HCT116 (cell line): ENCODE data around the gene RNU7-1. TPM values are rescaled to one million over a fixed set of nuclear protein-coding genes. Genes with fewer than 3 reads are reported as not detected.

Experiments
- ATAC-seq: fragments of 200-7000 bp; cut with Tn5 transposase; 2 replicates; pipeline ENCODE4 v1.9.1; 2020; ENCODE audit warnings: mild to moderate bottlenecking, moderate library complexity
- BruUV-seq: library from RNA; stranded (reverse); fragments of 400-500 nt; replicated peaks from 2 replicates; lab custom pipeline; 2021; lab: Mats Ljungman, UMichigan
- CTCF ChIA-PET: fragments of 300-600 bp; sonication (Branson Sonifier 250); formaldehyde crosslinking; loops from one replicate; lab custom pipeline; 2021; ENCODE audit warnings: antibody characterized with exemption; lab: Charles Lee
- POLR2A ChIA-PET: fragments of 300-600, 350-600 bp; sonication (Branson Sonifier 250); formaldehyde crosslinking; loops from one replicate; lab custom pipeline; 2021; ENCODE audit warnings: antibody characterized with exemption; lab: Charles Lee
- RAD21 ChIA-PET, 2 experiments: fragments of 300-600 bp; sonication (Branson Sonifier 250); formaldehyde crosslinking; loops; one replicate each; lab custom pipeline; 2023; ENCODE audit warnings: low total read pairs in 2 of 2; ENCODE audit not compliant: uncharacterized antibody in 2 of 2, unreplicated experiment in 2 of 2, low non-redundant PET in 1 of 2; lab: Charles Lee
- DNase-seq: peaks from one replicate; pipeline ENCODE4 v3.0.0-alpha.2; 2010; ENCODE audit warnings: low read depth, low spot score
- H2AFZ ChIP-seq: fragments of 200-600 bp; shearing (Covaris generic), sonication (generic); 2 replicates; pipeline ENCODE4 v1.6.1; 2017; ENCODE audit warnings: low read depth, mixed run types, mixed read lengths, antibody characterized with exemption, low read length; ENCODE audit not compliant: poor library complexity, severe bottlenecking
- H3K27ac ChIP-seq: 2 replicates; pipeline ENCODE4 v1.5.1; 2012; ENCODE audit warnings: low read depth, low read length
- H3K27me3 ChIP-seq: fragments of 200-600 bp; sonication (generic); 2 replicates; pipeline ENCODE4 v1.6.1; 2016; ENCODE audit warnings: mixed run types, low read length, mixed read lengths; ENCODE audit not compliant: insufficient read depth
- H3K36me3 ChIP-seq, 2 experiments: fragments of 200-500 bp in 1 of 2; fragments of 200-600 bp in 1 of 2; sonication (Bioruptor generic) in 1 of 2; sonication (generic) in 1 of 2; 2 replicates each; pipeline versions ENCODE4 v1.5.1 to v1.6.1; 2014 to 2016; ENCODE audit warnings: low read length in 2 of 2, inconsistent platforms in 1 of 2, mixed read lengths in 1 of 2, mixed run types in 1 of 2; ENCODE audit not compliant: insufficient read depth in 2 of 2, control insufficient read depth in 1 of 2
- H3K4me1 ChIP-seq, 2 experiments: fragments of 200-600 bp in 1 of 2; sonication (generic) in 1 of 2; 2 replicates each; pipeline versions ENCODE4 v1.5.1 to v1.6.1; 2012 to 2017; ENCODE audit warnings: low read length in 2 of 2, inconsistent platforms in 1 of 2, mild to moderate bottlenecking in 1 of 2, mixed read lengths in 1 of 2, mixed run types in 1 of 2, moderate library complexity in 1 of 2; ENCODE audit not compliant: insufficient read depth in 2 of 2, control insufficient read depth in 1 of 2
- H3K4me2 ChIP-seq: fragments of 200-600 bp; sonication (generic); 2 replicates; pipeline ENCODE4 v1.6.1; 2017; ENCODE audit warnings: mixed run types, low read length, mixed read lengths
- H3K4me3 ChIP-seq, 2 experiments: fragments of 200-600 bp in 1 of 2; sonication (generic) in 1 of 2; replicated peaks in 1 of 2; 2 replicates each; pipeline ENCODE4 v1.5.1; 2011 to 2016; ENCODE audit warnings: low read length in 2 of 2, control low read depth in 1 of 2, low read depth in 1 of 2, mild to moderate bottlenecking in 1 of 2, mixed read lengths in 1 of 2, mixed run types in 1 of 2
- H3K79me2 ChIP-seq: fragments of 200-600 bp; sonication (generic); 2 replicates; pipeline ENCODE4 v1.6.1; 2017; ENCODE audit warnings: mild to moderate bottlenecking, mixed run types, low read length, moderate library complexity, mixed read lengths; ENCODE audit not compliant: insufficient read depth
- H3K9ac ChIP-seq: fragments of 200-600 bp; sonication (generic); 2 replicates; pipeline ENCODE4 v1.6.1; 2016; ENCODE audit warnings: low read length, mixed read lengths
- H3K9me2 ChIP-seq: fragments of 200-600 bp; sonication (generic), shearing (Covaris generic); 2 replicates; pipeline ENCODE4 v1.6.1; 2017; ENCODE audit warnings: mixed run types, mild to moderate bottlenecking, moderate library complexity; ENCODE audit not compliant: insufficient read depth
- H3K9me3 ChIP-seq, 2 experiments: fragments of 200-500 bp in 1 of 2; fragments of 200-600 bp in 1 of 2; sonication (Bioruptor generic) in 1 of 2; sonication (generic) in 1 of 2; 2 replicates each; pipeline ENCODE4 v1.6.1; 2014 to 2017; ENCODE audit warnings: low read length in 2 of 2, mixed read lengths in 2 of 2, inconsistent platforms in 1 of 2, low read depth in 1 of 2, mild to moderate bottlenecking in 1 of 2, mixed run types in 1 of 2, moderate library complexity in 1 of 2; ENCODE audit not compliant: control insufficient read depth in 1 of 2, insufficient read depth in 1 of 2
- H4K20me1 ChIP-seq: fragments of 200-600 bp; sonication (generic), shearing (Covaris generic); 2 replicates; pipeline ENCODE4 v1.6.1; 2017; ENCODE audit warnings: mixed run types, mild to moderate bottlenecking, moderate library complexity; ENCODE audit not compliant: insufficient read depth
- RAD21 ChIP-seq: IDR thresholded peaks from 2 replicates; pipeline ENCODE4 v1.6.1; 2012; ENCODE audit warnings: low read depth, mild to moderate bottlenecking
- YY1 ChIP-seq: IDR thresholded peaks from 2 replicates; pipeline ENCODE4 v1.6.1; 2011; ENCODE audit warnings: low read length, low read depth, moderate library complexity, mild to moderate bottlenecking; ENCODE audit not compliant: insufficient replicate concordance; ENCODE audit errors: extremely low read depth
- intact Hi-C: fragments of 100-400 bp; cut with micrococcal nuclease; formaldehyde crosslinking; loops from 2 replicates; pipeline ENCODE4 v1.10.0; 2022
- total RNA-seq: library from RNA; stranded (reverse); gene quantifications from one replicate; pipeline ENCODE4 v1.2.1, GENCODE V29; 2021; ENCODE audit not compliant: unreplicated experiment
- TF ChIP-seq, protein P1 (sequence below): IDR thresholded peaks from 2 replicates; pipeline ENCODE4 v1.6.1; 2012; ENCODE audit warnings: low read depth
- TF ChIP-seq, protein P2 (sequence below): IDR thresholded peaks from 2 replicates; pipeline ENCODE4 v1.6.1; 2011; ENCODE audit warnings: mild to moderate bottlenecking, low read length, moderate library complexity; ENCODE audit not compliant: insufficient replicate concordance; ENCODE audit errors: extremely low read depth

Gene RNU7-1
- total RNA-seq, 1 experiment from 2014 or later: not detected

DNA sequence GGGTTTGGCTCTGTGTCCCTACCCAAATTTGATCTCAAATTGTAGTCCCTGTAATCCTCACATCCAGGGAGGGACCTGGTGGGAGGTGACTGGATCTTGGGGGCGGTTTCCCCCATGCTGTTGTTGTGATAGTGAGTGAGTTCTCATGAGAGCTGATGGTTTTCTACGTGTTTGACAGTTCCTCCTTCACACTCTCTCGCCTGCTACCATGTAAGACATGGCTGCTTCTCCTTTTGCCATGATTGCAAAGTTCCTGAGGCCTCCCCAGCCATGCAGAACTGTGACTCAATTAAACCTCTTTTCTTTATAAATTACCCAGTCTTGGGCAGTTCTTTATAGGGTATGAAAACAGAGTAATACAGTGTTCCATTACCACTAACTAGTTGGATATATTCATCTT, 49.3 kb upstream of the RNU7-1 start:
- RAD21 ChIA-PET: no interaction called here
- CTCF ChIA-PET: no interaction called here
- TF ChIP-seq, protein P1, sequence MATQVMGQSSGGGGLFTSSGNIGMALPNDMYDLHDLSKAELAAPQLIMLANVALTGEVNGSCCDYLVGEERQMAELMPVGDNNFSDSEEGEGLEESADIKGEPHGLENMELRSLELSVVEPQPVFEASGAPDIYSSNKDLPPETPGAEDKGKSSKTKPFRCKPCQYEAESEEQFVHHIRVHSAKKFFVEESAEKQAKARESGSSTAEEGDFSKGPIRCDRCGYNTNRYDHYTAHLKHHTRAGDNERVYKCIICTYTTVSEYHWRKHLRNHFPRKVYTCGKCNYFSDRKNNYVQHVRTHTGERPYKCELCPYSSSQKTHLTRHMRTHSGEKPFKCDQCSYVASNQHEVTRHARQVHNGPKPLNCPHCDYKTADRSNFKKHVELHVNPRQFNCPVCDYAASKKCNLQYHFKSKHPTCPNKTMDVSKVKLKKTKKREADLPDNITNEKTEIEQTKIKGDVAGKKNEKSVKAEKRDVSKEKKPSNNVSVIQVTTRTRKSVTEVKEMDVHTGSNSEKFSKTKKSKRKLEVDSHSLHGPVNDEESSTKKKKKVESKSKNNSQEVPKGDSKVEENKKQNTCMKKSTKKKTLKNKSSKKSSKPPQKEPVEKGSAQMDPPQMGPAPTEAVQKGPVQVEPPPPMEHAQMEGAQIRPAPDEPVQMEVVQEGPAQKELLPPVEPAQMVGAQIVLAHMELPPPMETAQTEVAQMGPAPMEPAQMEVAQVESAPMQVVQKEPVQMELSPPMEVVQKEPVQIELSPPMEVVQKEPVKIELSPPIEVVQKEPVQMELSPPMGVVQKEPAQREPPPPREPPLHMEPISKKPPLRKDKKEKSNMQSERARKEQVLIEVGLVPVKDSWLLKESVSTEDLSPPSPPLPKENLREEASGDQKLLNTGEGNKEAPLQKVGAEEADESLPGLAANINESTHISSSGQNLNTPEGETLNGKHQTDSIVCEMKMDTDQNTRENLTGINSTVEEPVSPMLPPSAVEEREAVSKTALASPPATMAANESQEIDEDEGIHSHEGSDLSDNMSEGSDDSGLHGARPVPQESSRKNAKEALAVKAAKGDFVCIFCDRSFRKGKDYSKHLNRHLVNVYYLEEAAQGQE: no peak
- no peak for TF ChIP-seq YY1
- TF ChIP-seq, protein P2, sequence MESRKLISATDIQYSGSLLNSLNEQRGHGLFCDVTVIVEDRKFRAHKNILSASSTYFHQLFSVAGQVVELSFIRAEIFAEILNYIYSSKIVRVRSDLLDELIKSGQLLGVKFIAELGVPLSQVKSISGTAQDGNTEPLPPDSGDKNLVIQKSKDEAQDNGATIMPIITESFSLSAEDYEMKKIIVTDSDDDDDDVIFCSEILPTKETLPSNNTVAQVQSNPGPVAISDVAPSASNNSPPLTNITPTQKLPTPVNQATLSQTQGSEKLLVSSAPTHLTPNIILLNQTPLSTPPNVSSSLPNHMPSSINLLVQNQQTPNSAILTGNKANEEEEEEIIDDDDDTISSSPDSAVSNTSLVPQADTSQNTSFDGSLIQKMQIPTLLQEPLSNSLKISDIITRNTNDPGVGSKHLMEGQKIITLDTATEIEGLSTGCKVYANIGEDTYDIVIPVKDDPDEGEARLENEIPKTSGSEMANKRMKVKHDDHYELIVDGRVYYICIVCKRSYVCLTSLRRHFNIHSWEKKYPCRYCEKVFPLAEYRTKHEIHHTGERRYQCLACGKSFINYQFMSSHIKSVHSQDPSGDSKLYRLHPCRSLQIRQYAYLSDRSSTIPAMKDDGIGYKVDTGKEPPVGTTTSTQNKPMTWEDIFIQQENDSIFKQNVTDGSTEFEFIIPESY: no peak
- TF ChIP-seq RAD21: no peak

More for the DNA sequence above, 49.3 kb upstream of the RNU7-1 start:
- Histone ChIP-seq H3K79me2 (no peaks in the 10 kb centered on the region), H3K36me3 (no peaks in the 10 kb centered on the region), H3K4me2 (no peak overlapping the region), H3K9ac (no peak overlapping the region), H3K9me2 (no peaks in the 10 kb centered on the region), H3K27ac (no peak overlapping the region), H4K20me1 (no peaks in the 10 kb centered on the region), H3K27me3 (no peaks in the 10 kb centered on the region), H2AFZ (no peak overlapping the region), H3K4me1 (peaks cover 12 to 19% of the 10 kb centered on the region in 2 experiments), H3K9me3 (no peaks in the 10 kb centered on the region), H3K4me3 (no peak overlapping the region)
- ATAC-seq (no peak), DNase-seq (no peak)
- POLR2A ChIA-PET: interaction anchor here (0.7 kb wide), 1 partner anchor 20 kb away, joined by 3 read pairs; the partner anchor contains the start of gene ENO2
- intact Hi-C loops: no loop called here
- BruUV-seq: no TSS peak
